ENCODE data around the gene MISP3. TPM values are rescaled to one million over a fixed set of nuclear protein-coding genes. Genes with fewer than 3 reads are reported as not detected.
"Not testable (repeated sequence)": the region's sequence is repeated elsewhere in the genome, so short reads cannot be mapped to it uniquely, and the experiment has no call there.

MISP3 gene
- total RNA-seq, 1 donor from 2014 or later, result 6.7 TPM

GRCh38 chr19:14030997-14031718 lies 41.4 kb upstream of the MISP3 start:
- no peak for ATAC-seq

DNA sequence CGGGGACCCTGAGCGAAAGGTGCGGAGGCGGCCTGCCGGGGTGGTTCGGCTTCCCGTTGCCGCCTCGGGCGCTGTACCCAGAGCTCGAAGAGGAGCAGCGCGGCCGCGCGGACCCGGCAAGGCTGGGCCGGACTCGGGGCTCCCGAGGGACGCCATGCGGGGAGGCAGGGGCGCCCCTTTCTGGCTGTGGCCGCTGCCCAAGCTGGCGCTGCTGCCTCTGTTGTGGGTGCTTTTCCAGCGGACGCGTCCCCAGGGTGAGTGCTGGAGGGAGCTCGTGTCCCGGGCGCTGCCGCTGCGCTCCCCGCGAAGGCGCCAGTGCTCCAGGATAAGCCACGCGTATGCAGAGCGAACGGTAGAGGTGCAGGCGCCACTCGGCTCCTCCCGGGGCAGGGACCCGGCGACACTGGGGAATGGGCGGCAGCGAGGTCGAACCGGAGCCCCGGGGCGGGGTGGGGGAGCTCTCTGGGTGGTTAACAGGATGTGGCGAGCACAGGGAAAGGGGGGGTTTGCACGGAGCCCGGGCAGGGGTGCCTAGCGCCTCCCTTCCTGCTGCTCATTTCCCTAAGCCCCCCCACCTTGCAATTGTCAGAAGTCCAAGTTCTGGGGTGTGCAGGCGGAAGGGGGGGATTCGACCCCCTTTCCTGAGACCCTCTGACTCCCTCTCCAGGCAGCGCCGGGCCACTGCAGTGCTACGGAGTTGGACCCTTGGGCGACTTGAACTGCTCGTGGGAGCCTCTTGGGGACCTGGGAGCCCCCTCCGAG lies 40.7 kb upstream of the MISP3 start, which contains the start of gene IL27RA:
Gene IL27RA, plus strand, starts transcription at position 44 of the 762 bp plus-strand sequence. Its CDS starts 111 bp downstream, at position 155.
- H3K36me3 ChIP-seq, result no peaks in the 10 kb centered on the region
- H3K27ac ChIP-seq, result peak within 1 kb of the TSS; percentile 88
- peaks cover 8% of the 10 kb centered on the region for H3K4me1 ChIP-seq
- DNase-seq, result peak; percentile 86
- intact Hi-C loops (cut with DNase I), result no loop called here
- peak; percentile 89 for ATAC-seq
- no peaks in the 10 kb centered on the region for H3K9me3 ChIP-seq
- peak; percentile 71 for TF ChIP-seq CTCF (IDR thresholded peaks at IDR 0.05)
- no peaks in the 10 kb centered on the region for H3K27me3 ChIP-seq
- H3K4me3 ChIP-seq, result peak within 1 kb of the TSS; percentile 79

More at GRCh38 chr19:14030997-14031718, 41.4 kb upstream of the MISP3 start:
- TF ChIP-seq CTCF (IDR thresholded peaks at IDR 0.05), result no peak
- Histone ChIP-seq H3K27me3 (no peaks in the 10 kb centered on the region), H3K4me1 (peaks cover 8% of the 10 kb centered on the region), H3K4me3 (peak overlapping the region; percentile 79), H3K9me3 (no peaks in the 10 kb centered on the region), H3K27ac (peak overlapping the region; percentile 88), H3K36me3 (no peaks in the 10 kb centered on the region)
- intact Hi-C loops (cut with DNase I), result no loop called here
- no peak for DNase-seq

DNA sequence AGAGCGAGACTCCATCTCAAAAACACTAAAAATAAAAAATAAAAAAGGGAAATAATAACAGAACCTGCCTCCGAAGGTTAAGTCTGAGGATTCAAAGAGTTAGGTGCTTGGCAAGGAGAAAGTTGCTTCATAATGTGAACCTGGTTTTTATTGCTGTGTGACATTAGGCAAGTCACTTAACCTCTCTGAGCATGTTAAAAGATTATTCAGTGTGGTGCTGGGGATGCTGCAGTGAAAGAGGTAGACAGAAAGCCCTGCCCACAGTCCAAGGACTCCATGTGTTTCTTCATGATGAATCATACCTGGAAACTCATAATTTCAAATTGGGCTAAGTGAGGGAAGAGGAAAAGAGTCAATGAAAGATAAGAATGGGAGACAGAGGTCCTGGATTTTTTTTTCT lies 38.6 kb upstream of the MISP3 start:
- ATAC-seq, result no peak

GRCh38 chr19:14035159-14035558 lies 37.4 kb upstream of the MISP3 start:
- DNase-seq; ATAC-seq; H3K9me3 ChIP-seq; H3K4me3 ChIP-seq; H3K36me3 ChIP-seq; H3K27me3 ChIP-seq; H3K4me1 ChIP-seq; H3K27ac ChIP-seq; intact Hi-C loops (cut with DNase I): not testable (repeated sequence)

More for the DNA sequence above, 38.6 kb upstream of the MISP3 start:
- no peak for DNase-seq
- no peaks in the 10 kb centered on the region for H3K9me3 ChIP-seq
- intact Hi-C loops (cut with DNase I), result no loop called here
- H3K4me1 ChIP-seq, result peaks cover 8% of the 10 kb centered on the region
- no peaks in the 10 kb centered on the region for H3K27me3 ChIP-seq
- H3K4me3 ChIP-seq, result no peak overlapping the region
- no peaks in the 10 kb centered on the region for H3K36me3 ChIP-seq
- H3K27ac ChIP-seq, result no peak overlapping the region
- TF ChIP-seq CTCF (IDR thresholded peaks at IDR 0.05), result no peak

DNA sequence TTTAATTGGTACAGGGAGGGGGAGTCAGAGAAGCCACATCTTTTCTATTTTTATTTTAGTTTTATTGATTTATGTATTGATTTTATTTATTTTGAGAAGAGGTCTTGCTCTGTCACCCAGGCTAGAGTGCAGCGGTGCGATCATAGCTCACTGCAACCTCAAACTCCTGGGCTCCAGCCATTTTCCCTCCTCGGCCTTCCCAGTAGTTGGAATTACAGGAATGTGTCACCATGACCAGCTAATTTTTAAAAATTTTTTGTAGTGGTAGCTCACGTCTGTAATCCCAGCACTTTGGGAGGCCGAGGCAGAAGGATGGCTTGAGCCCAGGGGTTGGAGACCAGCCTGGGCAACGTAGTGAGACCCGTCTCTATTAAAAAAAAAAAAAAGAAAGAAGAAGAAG lies 36.9 kb upstream of the MISP3 start:
- H3K36me3 ChIP-seq, result no peaks in the 10 kb centered on the region
- ATAC-seq, result no peak
- no peak for DNase-seq
- H3K4me3 ChIP-seq, result no peak overlapping the region
- intact Hi-C loops (cut with DNase I), result no loop called here
- no peaks in the 10 kb centered on the region for H3K27me3 ChIP-seq
- peaks cover 8% of the 10 kb centered on the region for H3K4me1 ChIP-seq
- no peaks in the 10 kb centered on the region for H3K9me3 ChIP-seq
- TF ChIP-seq CTCF (IDR thresholded peaks at IDR 0.05), result no peak
- no peak overlapping the region for H3K27ac ChIP-seq

GRCh38 chr19:14039181-14039580 lies 33.4 kb upstream of the MISP3 start:
- no peak for TF ChIP-seq CTCF (IDR thresholded peaks at IDR 0.05)
- DNase-seq (no peak), ATAC-seq (no peak)
- intact Hi-C loops (cut with DNase I), result no loop called here
- Histone ChIP-seq H3K4me1 (no peaks in the 10 kb centered on the region), H3K4me3 (no peak overlapping the region), H3K36me3 (no peaks in the 10 kb centered on the region), H3K27ac (no peak overlapping the region), H3K27me3 (no peaks in the 10 kb centered on the region), H3K9me3 (no peaks in the 10 kb centered on the region)

Data from upper lobe of right lung (tissue), 1 donor.